Neural progenitor cell (in vitro differentiated cells): ENCODE data around the gene ZNF628. TPM values are rescaled to one million over a fixed set of nuclear protein-coding genes. Genes with fewer than 3 reads are reported as not detected.

Experiments
- DNase-seq: peaks from one replicate; pipeline ENCODE4 v3.0.0-alpha.2; 2016; ENCODE audit warnings: low spot score
- H2AFZ ChIP-seq: fragments of 200-600 bp; sonication (generic); replicated peaks from 2 replicates; pipeline ENCODE4 v1.6.1; 2016; ENCODE audit warnings: antibody characterized with exemption
- H3F3A ChIP-seq: fragments of 200-600 bp; sonication (generic); 2 replicates; pipeline ENCODE4 v1.6.1; 2016; ENCODE audit warnings: antibody characterized with exemption, low read depth
- H3K27ac ChIP-seq: fragments of 200-600 bp; sonication (generic); 2 replicates; pipeline ENCODE4 v1.5.1; 2016; ENCODE audit warnings: mild to moderate bottlenecking
- H3K27me3 ChIP-seq: fragments of 200-600 bp; sonication (generic); 2 replicates; pipeline ENCODE4 v1.6.1; 2016; ENCODE audit warnings: mild to moderate bottlenecking, moderate library complexity
- H3K36me3 ChIP-seq: fragments of 200-600 bp; sonication (generic); 2 replicates; pipeline ENCODE4 v1.5.1; 2016
- H3K4me1 ChIP-seq: fragments of 200-600 bp; sonication (generic); 2 replicates; pipeline ENCODE4 v1.6.1; 2016; ENCODE audit warnings: mixed run types
- H3K4me2 ChIP-seq: fragments of 200-600 bp; sonication (generic); 2 replicates; pipeline ENCODE4 v1.6.1; 2016
- H3K4me3 ChIP-seq: fragments of 200-600 bp; sonication (generic); 2 replicates; pipeline ENCODE4 v1.5.1; 2016
- H3K79me2 ChIP-seq: fragments of 200-600 bp; sonication (generic); 2 replicates; pipeline ENCODE4 v1.6.1; 2016; ENCODE audit warnings: low read depth
- H3K9ac ChIP-seq: fragments of 200-600 bp; sonication (generic); 2 replicates; pipeline ENCODE4 v1.6.1; 2016
- H3K9me3 ChIP-seq: fragments of 200-600 bp; sonication (generic); 2 replicates; pipeline ENCODE4 v1.5.1; 2016; ENCODE audit warnings: low read depth
- H4K20me1 ChIP-seq: fragments of 200-600 bp; sonication (generic); 2 replicates; pipeline ENCODE4 v1.6.1; 2016; ENCODE audit warnings: low read depth
- H3K27ac Mint-ChIP-seq: 3 replicates; pipeline ENCODE4 v1.8.0; 2021; ENCODE audit warnings: mixed read lengths
- H3K27me3 Mint-ChIP-seq: 2 replicates; pipeline ENCODE4 v1.8.0; 2022; ENCODE audit warnings: low read depth, mild to moderate bottlenecking, inconsistent platforms, moderate library complexity, mixed read lengths; ENCODE audit not compliant: insufficient read depth
- H3K36me3 Mint-ChIP-seq: 3 replicates; pipeline ENCODE4 v1.8.0; 2021; ENCODE audit warnings: mixed read lengths
- H3K4me1 Mint-ChIP-seq: 3 replicates; pipeline ENCODE4 v1.8.0; 2021; ENCODE audit warnings: mixed read lengths
- H3K4me3 Mint-ChIP-seq: 3 replicates; pipeline ENCODE4 v1.8.0; 2021; ENCODE audit warnings: mild to moderate bottlenecking, moderate library complexity, mixed read lengths
- H3K9me3 Mint-ChIP-seq: 3 replicates; pipeline ENCODE4 v1.8.0; 2020; ENCODE audit warnings: mixed read lengths
- CTCF ChIP-seq: fragments of 200-600 bp; sonication (generic); IDR thresholded peaks from 2 replicates; pipeline ENCODE4 v1.5.1; 2017; ENCODE audit warnings: antibody characterized with exemption, mild to moderate bottlenecking
- EZH2 ChIP-seq: fragments of 200-600 bp; sonication (generic); IDR thresholded peaks from 2 replicates; pipeline ENCODE4 v1.6.1; 2017; ENCODE audit warnings: antibody characterized with exemption, mild to moderate bottlenecking, moderate library complexity
- EZH2phosphoT487 ChIP-seq: fragments of 200-600 bp; sonication (generic); IDR thresholded peaks from 2 replicates; pipeline ENCODE4 v1.6.1; 2017; ENCODE audit warnings: antibody characterized with exemption
- total RNA-seq: library from RNA; depleted of rRNA; stranded (reverse); fragments of >200 nt; gene quantifications from 2 replicates; pipeline ENCODE4 v1.2.3, GENCODE V29; 2015; ENCODE audit warnings: low replicate concordance

The ZNF628 gene
- total RNA-seq, 1 donor from 2014 or later: not detected

GRCh38 chr19:55530996-55531395 is 54.6 kb downstream of the ZNF628 start:
- no peak for DNase-seq
- H3K79me2 ChIP-seq: no peaks in the 10 kb centered on the region
- Mint-ChIP-seq H3K4me1 (peaks cover 10% of the 10 kb centered on the region), H3K9me3 (no peaks in the 10 kb centered on the region), H3K27me3 (peaks cover 9% of the 10 kb centered on the region), H3K36me3 (no peaks in the 10 kb centered on the region), H3K27ac (no peak overlapping the region), H3K4me3 (no peak overlapping the region)
- no peak overlapping the region for H2AFZ ChIP-seq
- H4K20me1 ChIP-seq: no peaks in the 10 kb centered on the region
- no peaks in the 10 kb centered on the region for H3K9me3 ChIP-seq
- H3K9ac ChIP-seq: no peak overlapping the region
- peaks cover 26% of the 10 kb centered on the region for H3F3A ChIP-seq
- no peaks in the 10 kb centered on the region for H3K36me3 ChIP-seq
- no peak overlapping the region for H3K4me2 ChIP-seq
- TF ChIP-seq CTCF (no peak), EZH2 (no peak), EZH2phosphoT487 (no peak)
- no peak overlapping the region for H3K27ac ChIP-seq
- no peak overlapping the region for H3K4me3 ChIP-seq
- no peaks in the 10 kb centered on the region for H3K27me3 ChIP-seq
- H3K4me1 ChIP-seq: peaks cover 13% of the 10 kb centered on the region

Other genes starting within 250 kb of the ZNF628 start
- 1.4 and 3.3 TPM in 2 replicates for gene TMEM86B, start 247.9 kb upstream of the ZNF628 start, total RNA-seq
- 13.1 and 40.4 TPM in 2 replicates for gene PPP6R1, start 217.6 kb upstream of the ZNF628 start, total RNA-seq
- 15.0 and 43.1 TPM in 2 replicates for gene HSPBP1, start 196.5 kb upstream of the ZNF628 start, total RNA-seq
- gene BRSK1, start 192.6 kb upstream of the ZNF628 start, total RNA-seq: 24.1 and 43.1 TPM in 2 replicates
- 0.62 TPM in 1 of 2 replicates, not detected in the other for gene TMEM150B, start 151.3 kb upstream of the ZNF628 start, total RNA-seq
- gene KMT5C, start 136.7 kb upstream of the ZNF628 start, total RNA-seq: 21.1 and 73.7 TPM in 2 replicates
- 0.77 TPM in 1 of 2 replicates, not detected in the other for gene COX6B2, start 121.9 kb upstream of the ZNF628 start, total RNA-seq
- gene GARIN5B, start 113.4 kb upstream of the ZNF628 start, total RNA-seq: 0.09 TPM in 1 of 2 replicates, not detected in the other
- 0.06 and 0.62 TPM in 2 replicates for gene IL11, start 106.2 kb upstream of the ZNF628 start, total RNA-seq
- gene TMEM190, start 99.8 kb upstream of the ZNF628 start, total RNA-seq: not detected in 2 replicates
- 0.15 TPM in 1 of 2 replicates, not detected in the other for gene TMEM238, start 92.3 kb upstream of the ZNF628 start, total RNA-seq
- 1,017 and 1,124 TPM in 2 replicates for gene RPL28, start 90.7 kb upstream of the ZNF628 start, total RNA-seq
- 118 and 159 TPM in 2 replicates for gene UBE2S, start 68.8 kb upstream of the ZNF628 start, total RNA-seq
- 0.09 and 0.21 TPM in 2 replicates for gene SHISA7, start 33.3 kb upstream of the ZNF628 start, total RNA-seq
- gene ISOC2, start 15.0 kb upstream of the ZNF628 start, total RNA-seq: 14.8 and 34.4 TPM in 2 replicates
- not detected in 2 replicates for gene C19orf85, start 11.9 kb upstream of the ZNF628 start, total RNA-seq
- 16.2 and 49.2 TPM in 2 replicates for gene NAT14, start 8.6 kb downstream of the ZNF628 start, total RNA-seq
- 0.56 TPM in 1 of 2 replicates, not detected in the other for gene SSC5D, start 11.8 kb downstream of the ZNF628 start, total RNA-seq
- gene SBK2, start 60.5 kb downstream of the ZNF628 start, total RNA-seq: 6.2 TPM in 1 of 2 replicates, not detected in the other
- 3.3 and 15.1 TPM in 2 replicates for gene SBK3, start 68.9 kb downstream of the ZNF628 start, total RNA-seq
- gene ZNF579, start 104.2 kb downstream of the ZNF628 start, total RNA-seq: 2.1 and 15.2 TPM in 2 replicates
- 4.8 and 10.8 TPM in 2 replicates for gene FIZ1, start 122.9 kb downstream of the ZNF628 start, total RNA-seq
- gene ZNF524, start 123.7 kb downstream of the ZNF628 start, total RNA-seq: 3.2 and 5.4 TPM in 2 replicates
- 0.49 and 4.5 TPM in 2 replicates for gene ZNF865, start 129.0 kb downstream of the ZNF628 start, total RNA-seq
- 3.9 and 12.5 TPM in 2 replicates for gene ZNF784, start 147.9 kb downstream of the ZNF628 start, total RNA-seq
- 2.8 and 13.4 TPM in 2 replicates for gene ZNF580, start 164.4 kb downstream of the ZNF628 start, total RNA-seq
- gene ZNF581, start 167.0 kb downstream of the ZNF628 start, total RNA-seq: 12.2 and 32.4 TPM in 2 replicates
- 7.6 and 24.9 TPM in 2 replicates for gene CCDC106, start 171.6 kb downstream of the ZNF628 start, total RNA-seq
- gene U2AF2, start 178.4 kb downstream of the ZNF628 start, total RNA-seq: 124 and 238 TPM in 2 replicates
- 16.1 and 75.0 TPM in 2 replicates for gene EPN1, start 198.6 kb downstream of the ZNF628 start, total RNA-seq